Measurements from ENCODE around the gene LTC4S. TPM values are rescaled to one million over a fixed set of nuclear protein-coding genes. Genes with fewer than 3 reads are reported as not detected.
A peak's percentile ranks its signal among the peaks of the same experiment; 100 is the strongest.

LTC4S gene
- total and polyA plus RNA-seq, 8 donors, result 3.3 to 21.0 (median 8.4) TPM; not detected in 1

DNA sequence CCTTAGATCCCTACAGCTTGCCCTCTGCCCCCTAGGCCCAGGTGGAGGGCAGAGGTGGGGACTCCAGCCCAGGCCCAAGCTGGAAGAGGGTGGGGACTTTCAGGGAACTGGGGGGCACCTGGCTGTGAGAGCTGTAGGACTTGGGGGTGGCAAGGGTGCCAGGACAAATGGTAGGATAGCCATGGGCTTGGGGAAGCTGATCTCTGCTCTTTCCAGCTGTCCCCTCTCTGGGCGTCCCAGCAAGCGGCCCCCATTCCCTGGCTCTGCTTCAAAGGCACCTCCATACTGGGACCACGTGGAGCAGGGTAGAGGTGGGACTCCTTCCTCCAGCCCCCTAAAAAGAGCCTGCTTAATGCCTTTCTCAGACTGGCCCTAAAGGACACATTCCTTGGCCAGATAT is 385 bp downstream of the LTC4S start:
- no peak for TF ChIP-seq POLR2AphosphoS5 (IDR thresholded peaks at IDR 0.05)
- TF ChIP-seq, protein P1, sequence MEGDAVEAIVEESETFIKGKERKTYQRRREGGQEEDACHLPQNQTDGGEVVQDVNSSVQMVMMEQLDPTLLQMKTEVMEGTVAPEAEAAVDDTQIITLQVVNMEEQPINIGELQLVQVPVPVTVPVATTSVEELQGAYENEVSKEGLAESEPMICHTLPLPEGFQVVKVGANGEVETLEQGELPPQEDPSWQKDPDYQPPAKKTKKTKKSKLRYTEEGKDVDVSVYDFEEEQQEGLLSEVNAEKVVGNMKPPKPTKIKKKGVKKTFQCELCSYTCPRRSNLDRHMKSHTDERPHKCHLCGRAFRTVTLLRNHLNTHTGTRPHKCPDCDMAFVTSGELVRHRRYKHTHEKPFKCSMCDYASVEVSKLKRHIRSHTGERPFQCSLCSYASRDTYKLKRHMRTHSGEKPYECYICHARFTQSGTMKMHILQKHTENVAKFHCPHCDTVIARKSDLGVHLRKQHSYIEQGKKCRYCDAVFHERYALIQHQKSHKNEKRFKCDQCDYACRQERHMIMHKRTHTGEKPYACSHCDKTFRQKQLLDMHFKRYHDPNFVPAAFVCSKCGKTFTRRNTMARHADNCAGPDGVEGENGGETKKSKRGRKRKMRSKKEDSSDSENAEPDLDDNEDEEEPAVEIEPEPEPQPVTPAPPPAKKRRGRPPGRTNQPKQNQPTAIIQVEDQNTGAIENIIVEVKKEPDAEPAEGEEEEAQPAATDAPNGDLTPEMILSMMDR (IDR thresholded peaks at IDR 0.05), result no peak
- TF ChIP-seq POLR2A (IDR thresholded peaks at IDR 0.05), result no peak
- TF ChIP-seq EP300 (IDR thresholded peaks at IDR 0.05), result no peak
- intact Hi-C loops (cut with DNase I; ENCODE audit: low total_unique reads), result no loop called here
- Histone ChIP-seq H3K36me3 (peaks cover 21 to 26% (median 24%) of the 10 kb centered on the region in 4 donors), H3K4me3 (peak overlapping the region; percentile 3 to 75 (median 40)), H3K4me1 (peaks cover 38 to 62% (median 55%) of the 10 kb centered on the region in 4 donors), H3K27me3 (no peaks in the 10 kb centered on the region), H3K9me3 (no peaks in the 10 kb centered on the region), H3K27ac (peak overlapping the region; percentile 20 to 91 (median 80))
- no peak for DNase-seq
- 42 to 88% (median 75%) methylated on average over 3 of the region's 3 CpGs for WGBS, 5 donors

DNA sequence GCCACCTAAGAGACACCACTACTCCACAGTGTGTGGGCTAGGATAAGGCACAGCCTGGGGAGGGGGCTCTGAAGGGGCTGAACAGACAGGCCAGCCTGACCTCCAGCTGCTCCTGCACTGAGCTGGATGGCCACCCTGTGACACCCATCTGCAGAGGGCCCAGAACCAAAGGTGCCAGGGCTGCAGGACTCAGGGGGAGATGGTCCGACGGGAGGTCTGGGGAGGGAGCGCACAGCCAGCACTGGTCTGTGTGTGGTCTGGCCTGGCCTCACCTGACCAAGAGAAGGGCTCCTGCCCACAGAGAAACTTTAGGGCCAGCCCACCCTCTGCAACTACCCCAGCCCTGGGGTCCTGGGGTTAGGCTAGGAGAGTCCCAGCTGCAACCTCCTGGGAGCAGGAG is 789 bp downstream of the LTC4S start:
- 85 to 100% (median 90%) methylated on average over 2 to 3 of the region's 3 CpGs for WGBS, 5 donors
- Histone ChIP-seq H3K36me3 (peaks cover 25 to 30% (median 28%) of the 10 kb centered on the region in 4 donors), H3K27ac (peak overlapping the region in 4 of 5 donors; percentile 70 to 91 (median 88)), H3K9me3 (no peaks in the 10 kb centered on the region), H3K27me3 (no peaks in the 10 kb centered on the region), H3K4me3 (peak overlapping the region; percentile 3 to 75 (median 66)), H3K4me1 (peaks cover 38 to 62% (median 55%) of the 10 kb centered on the region in 4 donors)
- intact Hi-C loops (cut with DNase I; ENCODE audit: low total_unique reads), result no loop called here
- TF ChIP-seq EP300 (IDR thresholded peaks at IDR 0.05) (no peak), POLR2AphosphoS5 (IDR thresholded peaks at IDR 0.05) (no peak), POLR2A (IDR thresholded peaks at IDR 0.05) (no peak)
- TF ChIP-seq, protein P1 (IDR thresholded peaks at IDR 0.05), result no peak
- DNase-seq, result no peak

- WGBS, 5 donors, result 4 to 34% (median 6%) methylated on average over 6 to 53 of the region's 53 CpGs
- Histone ChIP-seq H3K27me3 (no peaks in the 10 kb centered on the region), H3K36me3 (peaks cover 32 to 37% (median 34%) of the 10 kb centered on the region in 4 donors), H3K4me1 (peaks cover 38 to 62% (median 55%) of the 10 kb centered on the region in 4 donors), H3K4me3 (peak overlapping the region; percentile 64 to 75 (median 68)), H3K9me3 (no peaks in the 10 kb centered on the region), H3K27ac (peak overlapping the region; percentile 84 to 91 (median 89))
- TF ChIP-seq EP300 (IDR thresholded peaks at IDR 0.05), result no peak
- DNase-seq, result peak; percentile 31 to 65
- intact Hi-C loops (cut with DNase I; ENCODE audit: low total_unique reads), result no loop called here
These were observed 1.5 kb downstream of the LTC4S start for GRCh38 chr5:179795049-179795862.

GRCh38 chr5:179795863-179796833 is 2.4 kb downstream of the LTC4S start:
- intact Hi-C loops (cut with DNase I; ENCODE audit: low total_unique reads), result no loop called here

More at GRCh38 chr5:179795863-179796833, 2.4 kb downstream of the LTC4S start:
- peaks cover 38 to 65% (median 56%) of the 10 kb centered on the region in 4 donors for H3K4me1 ChIP-seq
- peak overlapping the region; percentile 84 to 91 (median 89) for H3K27ac ChIP-seq
- peak overlapping the region; percentile 64 to 75 (median 68) for H3K4me3 ChIP-seq
- H3K9me3 ChIP-seq, result no peaks in the 10 kb centered on the region
- H3K27me3 ChIP-seq, result no peaks in the 10 kb centered on the region
- DNase-seq, result peak; percentile 87 to 96
- WGBS, 5 donors, result 0 to 3% (median 3%) methylated on average over 54 to 113 of the region's 113 CpGs
- H3K36me3 ChIP-seq, result peaks cover 40 to 46% (median 43%) of the 10 kb centered on the region in 4 donors
- TF ChIP-seq EP300 (IDR thresholded peaks at IDR 0.05) (no peak), POLR2AphosphoS5 (IDR thresholded peaks at IDR 0.05) (peak in 1 of 3 donors; percentile 55), POLR2A (IDR thresholded peaks at IDR 0.05) (no peak)
- TF ChIP-seq, protein P1 (IDR thresholded peaks at IDR 0.05), result peak in 5 of 7 experiments; percentile 28 to 91 (median 69)

All from stomach (tissue), 9 donors.